Activated CD4-positive, alpha-beta T cell treated with anti-CD3 and anti-CD28 coated beads, Interleukin-2, amount 10 ng/mL, durations not matched to agents 24 days and 14 days (primary cell): ENCODE results near the gene ZNF407. TPM values are rescaled to one million over a fixed set of nuclear protein-coding genes. Genes with fewer than 3 reads are reported as not detected.

ENCODE experiments used
- DNase-seq: peaks from one replicate; pipeline ENCODE4 v3.0.0; 2022
- H3K27ac Mint-ChIP-seq: one replicate; pipeline ENCODE4 v1.8.0; 2022; ENCODE audit warnings: mild to moderate bottlenecking, mixed read lengths
- H3K27me3 Mint-ChIP-seq: one replicate; pipeline ENCODE4 v1.8.0; 2022; ENCODE audit warnings: mixed read lengths
- H3K36me3 Mint-ChIP-seq: one replicate; pipeline ENCODE4 v1.8.0; 2022; ENCODE audit warnings: low read depth, mild to moderate bottlenecking, mixed read lengths
- H3K4me1 Mint-ChIP-seq: one replicate; pipeline ENCODE4 v1.8.0; 2021; ENCODE audit warnings: mixed read lengths
- H3K4me3 Mint-ChIP-seq: one replicate; pipeline ENCODE4 v1.8.0; 2022; ENCODE audit warnings: mild to moderate bottlenecking, moderate library complexity, mixed read lengths
- H3K9me3 Mint-ChIP-seq: one replicate; pipeline ENCODE4 v1.8.0; 2021; ENCODE audit warnings: mixed read lengths
- intact Hi-C: fragments of 100-400 bp; cut with micrococcal nuclease; formaldehyde crosslinking; loops from one replicate; pipeline ENCODE4 v1.15.1; 2023
- total RNA-seq: library from RNA; stranded (reverse); gene quantifications from 2 replicates; pipeline ENCODE4 v1.2.3, GENCODE V29; 2022

ZNF407 gene
- total RNA-seq, 1 donor from 2014 or later, result 18.1 TPM

- Mint-ChIP-seq H3K4me1 (peaks cover 2% of the 10 kb centered on the region), H3K36me3 (no peaks in the 10 kb centered on the region), H3K4me3 (no peak overlapping the region), H3K27ac (no peak overlapping the region), H3K27me3 (no peaks in the 10 kb centered on the region), H3K9me3 (no peaks in the 10 kb centered on the region)
- no peak for DNase-seq
- intact Hi-C loops, result no loop called here
These were observed 451.2 kb downstream of the ZNF407 start for GRCh38 chr18:75048776-75049454.

GRCh38 chr18:75049455-75049789, 451.8 kb downstream of the ZNF407 start:
- intact Hi-C loops, result no loop called here
- Mint-ChIP-seq H3K4me3 (no peak overlapping the region), H3K9me3 (no peaks in the 10 kb centered on the region)

GRCh38 chr18:75051757-75052156, 454.1 kb downstream of the ZNF407 start:
- no peaks in the 10 kb centered on the region for H3K9me3 Mint-ChIP-seq
- H3K27ac Mint-ChIP-seq, result no peak overlapping the region
- H3K27me3 Mint-ChIP-seq, result no peaks in the 10 kb centered on the region
- intact Hi-C loops, result no loop called here
- H3K4me3 Mint-ChIP-seq, result no peak overlapping the region
- no peaks in the 10 kb centered on the region for H3K36me3 Mint-ChIP-seq
- H3K4me1 Mint-ChIP-seq, result peaks cover 2% of the 10 kb centered on the region
- DNase-seq, result no peak

More at GRCh38 chr18:75049455-75049789, 451.8 kb downstream of the ZNF407 start:
- H3K27me3 Mint-ChIP-seq, result no peaks in the 10 kb centered on the region
- peaks cover 2% of the 10 kb centered on the region for H3K4me1 Mint-ChIP-seq
- H3K27ac Mint-ChIP-seq, result no peak overlapping the region
- no peak for DNase-seq
- no peaks in the 10 kb centered on the region for H3K36me3 Mint-ChIP-seq

- Mint-ChIP-seq H3K27me3 (no peaks in the 10 kb centered on the region), H3K27ac (no peak overlapping the region), H3K4me3 (no peak overlapping the region), H3K9me3 (no peaks in the 10 kb centered on the region), H3K36me3 (no peaks in the 10 kb centered on the region), H3K4me1 (peaks cover 2% of the 10 kb centered on the region)
- intact Hi-C loops, result no loop called here
- DNase-seq, result no peak
These were observed 454.8 kb downstream of the ZNF407 start for GRCh38 chr18:75052475-75052874.

GRCh38 chr18:75053028-75053629, 455.5 kb downstream of the ZNF407 start:
- Mint-ChIP-seq H3K27ac (no peak overlapping the region), H3K9me3 (no peaks in the 10 kb centered on the region), H3K4me3 (no peak overlapping the region), H3K36me3 (no peaks in the 10 kb centered on the region), H3K27me3 (no peaks in the 10 kb centered on the region), H3K4me1 (peaks cover 2% of the 10 kb centered on the region)
- no peak for DNase-seq
- intact Hi-C loops, result no loop called here

- Mint-ChIP-seq H3K27ac (no peak overlapping the region), H3K4me1 (peaks cover 2% of the 10 kb centered on the region), H3K9me3 (no peaks in the 10 kb centered on the region), H3K36me3 (no peaks in the 10 kb centered on the region), H3K4me3 (no peak overlapping the region), H3K27me3 (no peaks in the 10 kb centered on the region)
- intact Hi-C loops, result no loop called here
- no peak for DNase-seq
These were observed 456.4 kb downstream of the ZNF407 start for GRCh38 chr18:75054046-75054445.

- intact Hi-C loops, result no loop called here
- H3K9me3 Mint-ChIP-seq, result no peaks in the 10 kb centered on the region
- H3K36me3 Mint-ChIP-seq, result no peaks in the 10 kb centered on the region
- H3K4me1 Mint-ChIP-seq, result peaks cover 2% of the 10 kb centered on the region
- no peak overlapping the region for H3K4me3 Mint-ChIP-seq
- H3K27me3 Mint-ChIP-seq, result no peaks in the 10 kb centered on the region
- DNase-seq, result no peak
- H3K27ac Mint-ChIP-seq, result no peak overlapping the region
These were observed 456.9 kb downstream of the ZNF407 start for GRCh38 chr18:75054611-75055010.

GRCh38 chr18:75057169-75057960, 459.7 kb downstream of the ZNF407 start:
- DNase-seq, result no peak
- Mint-ChIP-seq H3K9me3 (no peaks in the 10 kb centered on the region), H3K27ac (no peak overlapping the region), H3K36me3 (no peaks in the 10 kb centered on the region), H3K4me3 (no peak overlapping the region), H3K27me3 (no peaks in the 10 kb centered on the region), H3K4me1 (peaks cover 2% of the 10 kb centered on the region)
- intact Hi-C loops, result no loop called here

- no peak overlapping the region for H3K4me3 Mint-ChIP-seq
- H3K4me1 Mint-ChIP-seq, result no peaks in the 10 kb centered on the region
- intact Hi-C loops, result no loop called here
- peaks cover 1% of the 10 kb centered on the region for H3K36me3 Mint-ChIP-seq
- DNase-seq, result no peak
- H3K9me3 Mint-ChIP-seq, result no peaks in the 10 kb centered on the region
- H3K27me3 Mint-ChIP-seq, result no peaks in the 10 kb centered on the region
- H3K27ac Mint-ChIP-seq, result no peak overlapping the region
These were observed 462.5 kb downstream of the ZNF407 start for GRCh38 chr18:75060185-75060584.

GRCh38 chr18:75062297-75062886, 464.7 kb downstream of the ZNF407 start:
- no peaks in the 10 kb centered on the region for H3K9me3 Mint-ChIP-seq
- intact Hi-C loops, result no loop called here
- no peak overlapping the region for H3K4me3 Mint-ChIP-seq
- no peaks in the 10 kb centered on the region for H3K27me3 Mint-ChIP-seq
- no peak for DNase-seq
- H3K36me3 Mint-ChIP-seq, result peaks cover 1% of the 10 kb centered on the region
- H3K4me1 Mint-ChIP-seq, result no peaks in the 10 kb centered on the region
- H3K27ac Mint-ChIP-seq, result no peak overlapping the region

- no peak overlapping the region for H3K4me3 Mint-ChIP-seq
These were observed 465.5 kb downstream of the ZNF407 start for GRCh38 chr18:75063196-75063595.

GRCh38 chr18:75063615-75064512, 466.2 kb downstream of the ZNF407 start:
- no peaks in the 10 kb centered on the region for H3K27me3 Mint-ChIP-seq
- H3K9me3 Mint-ChIP-seq, result no peaks in the 10 kb centered on the region
- intact Hi-C loops, result no loop called here
- peaks cover 1% of the 10 kb centered on the region for H3K36me3 Mint-ChIP-seq
- no peak for DNase-seq
- no peak overlapping the region for H3K4me3 Mint-ChIP-seq
- H3K4me1 Mint-ChIP-seq, result peaks cover 4% of the 10 kb centered on the region
- no peak overlapping the region for H3K27ac Mint-ChIP-seq

More at GRCh38 chr18:75063196-75063595, 465.5 kb downstream of the ZNF407 start:
- no peak overlapping the region for H3K27ac Mint-ChIP-seq
- H3K27me3 Mint-ChIP-seq, result no peaks in the 10 kb centered on the region
- peaks cover 1% of the 10 kb centered on the region for H3K36me3 Mint-ChIP-seq
- DNase-seq, result no peak
- no peaks in the 10 kb centered on the region for H3K9me3 Mint-ChIP-seq
- intact Hi-C loops, result no loop called here
- H3K4me1 Mint-ChIP-seq, result peaks cover 4% of the 10 kb centered on the region

- H3K4me3 Mint-ChIP-seq, result no peak overlapping the region
- intact Hi-C loops, result no loop called here
- H3K27me3 Mint-ChIP-seq, result no peaks in the 10 kb centered on the region
- no peak for DNase-seq
- peaks cover 1% of the 10 kb centered on the region for H3K36me3 Mint-ChIP-seq
- H3K4me1 Mint-ChIP-seq, result peaks cover 4% of the 10 kb centered on the region
- H3K9me3 Mint-ChIP-seq, result no peaks in the 10 kb centered on the region
- H3K27ac Mint-ChIP-seq, result no peak overlapping the region
These were observed 466.8 kb downstream of the ZNF407 start for GRCh38 chr18:75064513-75064905.
